Right lobe of liver (tissue), 6 donors: ENCODE measurements around the gene GDAP2. TPM values are rescaled to one million over a fixed set of nuclear protein-coding genes. Genes with fewer than 3 reads are reported as not detected.

ENCODE experiments used
- ATAC-seq, 4 donors: fragments of 200-7000 bp; cut with Tn5 transposase; one replicate each; pipeline ENCODE4 v1.9.1; 2020; ENCODE audit warnings: mild to moderate bottlenecking in 4 of 4, moderate library complexity in 4 of 4
- DNase-seq, 3 donors: peaks; one replicate each; pipeline ENCODE4 v3.0.0-alpha.2; 2020
- H3K27ac ChIP-seq, 3 donors: fragments of 200-600 bp; one replicate each; pipeline ENCODE4 v1.8.0; 2022
- H3K27me3 ChIP-seq, 2 donors: fragments of 200-600 bp; one replicate each; pipeline ENCODE4 v1.8.0; 2022
- H3K36me3 ChIP-seq, 4 donors: fragments of 200-600 bp; sonication (generic) in 1 of 4; one replicate each; pipeline versions ENCODE4 v1.5.1 to v1.8.0; 2017 to 2022; ENCODE audit warnings: control low read depth in 1 of 4
- H3K4me1 ChIP-seq, 4 donors: fragments of 200-600 bp; sonication (generic) in 1 of 4; one replicate each; pipeline versions ENCODE4 v1.5.1 to v1.8.0; 2017 to 2022; ENCODE audit warnings: control low read depth in 1 of 4
- H3K4me3 ChIP-seq, 3 donors: fragments of 200-600 bp; one replicate each; pipeline ENCODE4 v1.8.0; 2022
- H3K9me3 ChIP-seq, 4 donors: fragments of 200-600 bp; sonication (generic) in 1 of 4; one replicate each; pipeline versions ENCODE4 v1.5.1 to v1.8.0; 2017 to 2022; ENCODE audit warnings: control low read depth in 1 of 4
- POLR2A ChIP-seq: fragments of 450-650 bp; IDR thresholded peaks from one replicate; pipeline ENCODE4 v1.6.1; 2017; ENCODE audit warnings: antibody characterized with exemption, mild to moderate bottlenecking
- WGBS: methylation state at CpG from one replicate; pipeline ENCODE4 v1.1.6; 2018; ENCODE audit warnings: low coverage, low lambda C conversion rate; ENCODE audit not compliant: insufficient coverage; ENCODE audit errors: missing lambda C conversion rate; 5-methylcytosine and 5-hydroxymethylcytosine counted together
- intact Hi-C, 2 donors: fragments of 100-400 bp; cut with DNase I; formaldehyde crosslinking; loops; one replicate each; pipeline versions ENCODE4 v1.11.2 to v1.14.1; 2022
- total RNA-seq, 6 experiments: library from RNA; depleted of rRNA in 2 of 6; stranded (reverse); fragments of >200 nt in 2 of 6; fragmentation: NEBNext Ultra II Directional in 3 of 6; extraction: Animal tissue kit (Norgen Biotek cat#: 25700) in 3 of 6; gene quantifications; one replicate each; pipeline versions ENCODE4 v1.1.0 to v1.2.4, GENCODE V29; 2016 to 2023
- TF ChIP-seq, protein P1 (sequence below), 4 donors: fragments of 200-600 bp in 3 of 4; fragments of 450-650 bp in 1 of 4; IDR thresholded peaks; one replicate each; pipeline versions ENCODE4 v1.5.1 to v1.8.0; 2016 to 2022; ENCODE audit warnings: antibody characterized with exemption in 4 of 4, mild to moderate bottlenecking in 2 of 4
- donor health status: DM: no; HTN: yes; CAD: no.
- donor health status: DM: no; HTN: no; CAD: no.
- donor health status: DM: no; HTN: no; CAD: no.
- donor health status: DM: no; HTN: yes; CAD: no.
- donor health status: DM: no; HTN: yes; CAD: no.

The GDAP2 gene
- total RNA-seq, 6 experiments from 2014 or later: 11.3 to 16.2 (median 13.2) TPM

DNA sequence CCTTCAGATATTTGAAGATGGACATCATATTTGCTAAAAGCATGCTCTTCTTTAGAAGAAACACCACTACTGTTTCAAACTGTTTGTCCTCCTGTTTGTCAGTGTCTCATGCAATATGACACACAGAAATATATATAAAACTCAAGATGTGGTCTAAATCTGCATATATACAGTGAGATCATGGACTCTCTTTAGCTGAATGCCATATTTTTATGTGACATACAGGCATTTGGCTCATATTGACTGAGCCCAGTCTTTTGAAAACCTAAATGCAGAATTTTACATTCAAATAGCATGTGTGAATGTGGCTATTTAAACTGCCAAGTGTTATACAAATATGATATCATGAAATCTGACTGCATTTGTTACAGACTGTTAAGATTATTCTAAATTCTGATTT lies 18.4 kb downstream of the GDAP2 start:
- ATAC-seq (no peak), DNase-seq (no peak)
- Histone ChIP-seq H3K27ac (no peak overlapping the region), H3K4me3 (no peak overlapping the region), H3K4me1 (no peaks in the 10 kb centered on the region), H3K9me3 (no peaks in the 10 kb centered on the region), H3K36me3 (peaks cover 0 to 55% (median 19%) of the 10 kb centered on the region in 4 donors), H3K27me3 (no peaks in the 10 kb centered on the region)
- TF ChIP-seq, protein P1, sequence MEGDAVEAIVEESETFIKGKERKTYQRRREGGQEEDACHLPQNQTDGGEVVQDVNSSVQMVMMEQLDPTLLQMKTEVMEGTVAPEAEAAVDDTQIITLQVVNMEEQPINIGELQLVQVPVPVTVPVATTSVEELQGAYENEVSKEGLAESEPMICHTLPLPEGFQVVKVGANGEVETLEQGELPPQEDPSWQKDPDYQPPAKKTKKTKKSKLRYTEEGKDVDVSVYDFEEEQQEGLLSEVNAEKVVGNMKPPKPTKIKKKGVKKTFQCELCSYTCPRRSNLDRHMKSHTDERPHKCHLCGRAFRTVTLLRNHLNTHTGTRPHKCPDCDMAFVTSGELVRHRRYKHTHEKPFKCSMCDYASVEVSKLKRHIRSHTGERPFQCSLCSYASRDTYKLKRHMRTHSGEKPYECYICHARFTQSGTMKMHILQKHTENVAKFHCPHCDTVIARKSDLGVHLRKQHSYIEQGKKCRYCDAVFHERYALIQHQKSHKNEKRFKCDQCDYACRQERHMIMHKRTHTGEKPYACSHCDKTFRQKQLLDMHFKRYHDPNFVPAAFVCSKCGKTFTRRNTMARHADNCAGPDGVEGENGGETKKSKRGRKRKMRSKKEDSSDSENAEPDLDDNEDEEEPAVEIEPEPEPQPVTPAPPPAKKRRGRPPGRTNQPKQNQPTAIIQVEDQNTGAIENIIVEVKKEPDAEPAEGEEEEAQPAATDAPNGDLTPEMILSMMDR (IDR thresholded peaks at IDR 0.05): no peak
- TF ChIP-seq POLR2A: no peak
- intact Hi-C loops: no loop called here

DNA sequence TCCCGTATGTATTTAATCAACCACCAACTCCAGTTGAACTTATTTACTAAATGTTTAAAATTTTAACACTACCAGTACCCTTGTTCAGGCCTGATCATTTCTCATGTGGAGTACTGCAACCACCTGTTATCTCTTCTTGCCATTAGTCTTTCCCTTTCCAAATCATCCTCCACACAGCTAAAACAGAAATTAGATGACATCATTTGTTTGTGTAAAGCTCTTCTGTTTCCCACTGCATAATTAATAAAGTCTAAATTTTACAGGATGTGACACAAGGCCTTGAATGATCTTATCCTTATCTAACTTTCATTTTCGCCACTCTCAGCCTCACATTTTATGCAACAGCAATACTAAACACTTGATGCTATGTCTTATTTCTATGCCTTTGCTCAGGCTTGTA lies 24.4 kb downstream of the GDAP2 start:
- H3K9me3 ChIP-seq: no peaks in the 10 kb centered on the region
- H3K4me3 ChIP-seq: no peak overlapping the region
- H3K36me3 ChIP-seq: peaks cover 0 to 18% (median 12%) of the 10 kb centered on the region in 4 donors
- ATAC-seq (no peak), DNase-seq (no peak)
- H3K4me1 ChIP-seq: peaks cover 0 to 15% (median 4%) of the 10 kb centered on the region in 4 donors
- intact Hi-C loops: no loop called here
- no peak for TF ChIP-seq POLR2A
- TF ChIP-seq, protein P1 (IDR thresholded peaks at IDR 0.05): no peak
- no peak overlapping the region for H3K27ac ChIP-seq
- WGBS: 69% methylated on average over 2 of the region's 2 CpGs
- no peaks in the 10 kb centered on the region for H3K27me3 ChIP-seq

DNA sequence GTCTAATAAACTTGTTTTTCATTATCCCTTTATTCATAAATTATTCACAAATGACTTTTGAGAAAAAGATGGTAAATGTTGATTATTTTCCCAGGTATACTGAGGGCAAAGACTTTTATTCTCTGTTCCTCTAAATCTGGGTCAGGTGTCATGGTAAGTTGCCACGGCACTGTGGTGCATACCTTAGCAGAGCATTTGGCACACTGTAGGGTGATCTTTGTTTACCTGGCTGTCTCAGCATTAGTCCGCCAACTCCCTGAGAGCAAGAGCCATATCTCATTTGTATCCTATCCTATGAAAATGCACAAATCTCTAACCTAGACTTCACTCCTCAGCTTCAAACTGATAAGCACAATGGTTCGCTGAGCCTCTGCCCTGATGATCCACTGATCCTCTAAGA lies 24.9 kb downstream of the GDAP2 start:
- ATAC-seq (peak; percentile 86 to 95 (median 91)), DNase-seq (peak in 1 of 3 donors; percentile 53)
- 69% methylated on average over 3 of the region's 3 CpGs for WGBS
- Histone ChIP-seq H3K9me3 (no peaks in the 10 kb centered on the region), H3K27ac (no peak overlapping the region), H3K36me3 (peaks cover 0 to 20% (median 10%) of the 10 kb centered on the region in 4 donors), H3K4me1 (peaks cover 0 to 15% (median 4%) of the 10 kb centered on the region in 4 donors), H3K27me3 (no peaks in the 10 kb centered on the region), H3K4me3 (no peak overlapping the region)
- intact Hi-C loops: no loop called here
- TF ChIP-seq, protein P1 (IDR thresholded peaks at IDR 0.05): no peak
- TF ChIP-seq POLR2A: no peak

DNA sequence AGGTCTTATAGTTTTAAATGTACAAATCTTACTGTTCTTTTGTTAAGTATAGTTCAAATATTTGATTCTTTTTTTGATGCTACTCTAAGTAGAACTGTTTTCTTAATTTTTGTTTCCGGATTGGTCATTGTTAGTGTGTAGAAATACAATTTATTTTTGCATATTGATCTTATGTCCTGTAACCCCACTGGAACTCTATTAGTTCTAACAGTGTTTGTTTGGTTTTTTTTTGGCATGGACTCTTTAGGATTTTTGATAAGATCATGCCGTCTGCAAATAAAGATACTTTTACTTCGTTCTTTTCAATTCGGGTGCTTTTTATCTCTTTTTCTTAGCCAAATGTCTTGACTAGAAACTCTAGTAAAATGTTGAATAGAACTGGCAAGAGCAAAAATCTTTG lies 26.5 kb downstream of the GDAP2 start:
- DNase-seq: no peak
- Histone ChIP-seq H3K4me3 (no peak overlapping the region), H3K27ac (no peak overlapping the region), H3K4me1 (peaks cover 0 to 15% (median 4%) of the 10 kb centered on the region in 4 donors), H3K36me3 (peaks cover 0 to 34% (median 9%) of the 10 kb centered on the region in 4 donors), H3K27me3 (no peaks in the 10 kb centered on the region), H3K9me3 (no peaks in the 10 kb centered on the region)
- TF ChIP-seq, protein P1 (IDR thresholded peaks at IDR 0.05): no peak
- no peak for TF ChIP-seq POLR2A
- intact Hi-C loops: no loop called here
- ATAC-seq: peak in 3 of 4 donors; percentile 40 to 72 (median 67)
- WGBS: 23% methylated on average over 4 of the region's 4 CpGs

DNA sequence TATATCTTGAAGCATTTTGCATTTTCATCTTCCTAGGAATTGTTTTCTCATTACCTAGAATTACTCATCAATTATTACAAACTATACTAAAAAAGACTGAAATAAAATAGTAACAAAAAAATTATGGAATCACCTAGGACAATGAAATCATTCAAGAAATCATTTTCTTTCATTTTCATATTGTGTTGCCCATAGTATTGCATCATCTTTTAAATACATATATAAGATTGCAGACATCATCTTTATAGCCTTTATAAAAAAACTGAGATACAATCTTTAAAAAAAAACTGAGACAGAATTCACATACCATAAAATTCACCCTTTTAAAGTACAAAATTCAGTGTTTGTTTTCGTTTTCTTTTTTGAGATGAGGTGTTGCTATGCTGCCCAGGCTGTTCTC lies 29.6 kb downstream of the GDAP2 start:
- ATAC-seq: no peak
- H3K4me1 ChIP-seq: peaks cover 0 to 12% (median 4%) of the 10 kb centered on the region in 4 donors
- TF ChIP-seq POLR2A: no peak
- TF ChIP-seq, protein P1 (IDR thresholded peaks at IDR 0.05): no peak
- no peak overlapping the region for H3K27ac ChIP-seq
- no peaks in the 10 kb centered on the region for H3K9me3 ChIP-seq
- intact Hi-C loops: no loop called here
- DNase-seq: no peak
- 89% methylated on average over 1 of the region's 1 CpG for WGBS
- no peak overlapping the region for H3K4me3 ChIP-seq
- H3K27me3 ChIP-seq: no peaks in the 10 kb centered on the region
- peaks cover 0 to 36% (median 5%) of the 10 kb centered on the region in 4 donors for H3K36me3 ChIP-seq
